Panc1 (cell line): ENCODE measurements around the gene RASA3. TPM values are rescaled to one million over a fixed set of nuclear protein-coding genes. Genes with fewer than 3 reads are reported as not detected.

Experiments
- ATAC-seq: fragments of 200-7000 bp; cut with Tn5 transposase; 2 replicates; pipeline ENCODE4 v1.9.1; 2020; ENCODE audit warnings: mild to moderate bottlenecking, moderate library complexity
- BruUV-seq: library from RNA; stranded (reverse); fragments of 400-500 nt; replicated peaks from 2 replicates; lab custom pipeline; 2021; lab: Mats Ljungman, UMichigan
- CTCF ChIA-PET: fragments of 300-600 bp; sonication (Branson Sonifier 250); formaldehyde crosslinking; loops from one replicate; lab custom pipeline; 2022; ENCODE audit warnings: antibody characterized with exemption; lab: Charles Lee
- POLR2A ChIA-PET: fragments of 300-600 bp; sonication (Branson Sonifier 250); formaldehyde crosslinking; loops from one replicate; lab custom pipeline; 2022; ENCODE audit warnings: antibody characterized with exemption; lab: Charles Lee
- DNase-seq: peaks from one replicate; pipeline ENCODE4 v3.0.0-alpha.2; 2010; ENCODE audit warnings: low read depth, low spot score
- H3K27ac ChIP-seq: 2 replicates; pipeline ENCODE4 v1.5.1; 2011; ENCODE audit warnings: mild to moderate bottlenecking, low read length, inconsistent platforms
- H3K27me3 ChIP-seq: fragments of 200-500 bp; sonication (Bioruptor generic); 2 replicates; pipeline ENCODE4 v1.6.0; 2014; ENCODE audit warnings: low read length, inconsistent platforms; ENCODE audit not compliant: control insufficient read depth, insufficient read depth
- H3K36me3 ChIP-seq: fragments of 200-500 bp; sonication (Bioruptor generic); 2 replicates; pipeline ENCODE4 v1.5.1; 2014; ENCODE audit warnings: inconsistent platforms, mild to moderate bottlenecking, low read length, moderate library complexity; ENCODE audit not compliant: control insufficient read depth, insufficient read depth
- H3K4me1 ChIP-seq: 2 replicates; pipeline ENCODE4 v1.5.1; 2011; ENCODE audit warnings: inconsistent platforms, mild to moderate bottlenecking, low read length, moderate library complexity; ENCODE audit not compliant: control insufficient read depth, insufficient read depth
- H3K4me3 ChIP-seq, 2 experiments: 2 replicates each; pipeline ENCODE4 v1.5.1; 2011 to 2012; ENCODE audit warnings: low read depth in 2 of 2, low read length in 2 of 2, mild to moderate bottlenecking in 2 of 2, inconsistent platforms in 1 of 2, moderate library complexity in 1 of 2
- H3K9me3 ChIP-seq: fragments of 200-500 bp; sonication (Bioruptor generic); 2 replicates; pipeline ENCODE4 v1.5.1; 2014; ENCODE audit warnings: low read depth, mild to moderate bottlenecking, inconsistent platforms, low read length, moderate library complexity; ENCODE audit not compliant: control insufficient read depth, insufficient read depth
- POLR2AphosphoS5 ChIP-seq: IDR thresholded peaks from 2 replicates; pipeline ENCODE4 v1.6.1; 2012; ENCODE audit warnings: mild to moderate bottlenecking, low read depth, low read length, moderate library complexity
- SIN3A ChIP-seq: IDR thresholded peaks from 2 replicates; pipeline ENCODE4 v1.6.1; 2012; ENCODE audit warnings: low read depth, mild to moderate bottlenecking, low read length, moderate library complexity, borderline replicate concordance; ENCODE audit not compliant: insufficient read depth
- TCF7L2 ChIP-seq: IDR thresholded peaks from 2 replicates; pipeline ENCODE4 v1.6.1; 2011; ENCODE audit warnings: mild to moderate bottlenecking, low read depth, low read length, inconsistent platforms
- in situ Hi-C: cut with HindIII; loops from 2 replicates; pipeline ENCODE4 v1.10.0; 2016; ENCODE audit warnings: low sequenced_read_pairs, low pct_unique_long_range_greater_than_20kb
- intact Hi-C: fragments of 100-400 bp; cut with micrococcal nuclease; formaldehyde crosslinking; loops from one replicate; pipeline ENCODE4 v1.10.0; 2022; ENCODE audit not compliant: unreplicated experiment
- total RNA-seq: library from RNA; stranded (reverse); gene quantifications from one replicate; pipeline ENCODE4 v1.2.1, GENCODE V29; 2021; ENCODE audit not compliant: unreplicated experiment
- TF ChIP-seq, protein P1 (sequence below), 2 experiments: IDR thresholded peaks; 2 replicates each; pipeline ENCODE4 v1.6.1; 2011 to 2012; ENCODE audit warnings: low read depth in 2 of 2, control low read depth in 1 of 2, low read length in 1 of 2, mild to moderate bottlenecking in 1 of 2, moderate library complexity in 1 of 2; ENCODE audit not compliant: insufficient read depth in 1 of 2
- TF ChIP-seq, protein P2 (sequence below): fragments of 450-650 bp; IDR thresholded peaks from 2 replicates; pipeline ENCODE4 v1.5.1; 2017; ENCODE audit warnings: mild to moderate bottlenecking

RASA3 gene
- total RNA-seq, 1 experiment from 2014 or later: 33.7 TPM

DNA sequence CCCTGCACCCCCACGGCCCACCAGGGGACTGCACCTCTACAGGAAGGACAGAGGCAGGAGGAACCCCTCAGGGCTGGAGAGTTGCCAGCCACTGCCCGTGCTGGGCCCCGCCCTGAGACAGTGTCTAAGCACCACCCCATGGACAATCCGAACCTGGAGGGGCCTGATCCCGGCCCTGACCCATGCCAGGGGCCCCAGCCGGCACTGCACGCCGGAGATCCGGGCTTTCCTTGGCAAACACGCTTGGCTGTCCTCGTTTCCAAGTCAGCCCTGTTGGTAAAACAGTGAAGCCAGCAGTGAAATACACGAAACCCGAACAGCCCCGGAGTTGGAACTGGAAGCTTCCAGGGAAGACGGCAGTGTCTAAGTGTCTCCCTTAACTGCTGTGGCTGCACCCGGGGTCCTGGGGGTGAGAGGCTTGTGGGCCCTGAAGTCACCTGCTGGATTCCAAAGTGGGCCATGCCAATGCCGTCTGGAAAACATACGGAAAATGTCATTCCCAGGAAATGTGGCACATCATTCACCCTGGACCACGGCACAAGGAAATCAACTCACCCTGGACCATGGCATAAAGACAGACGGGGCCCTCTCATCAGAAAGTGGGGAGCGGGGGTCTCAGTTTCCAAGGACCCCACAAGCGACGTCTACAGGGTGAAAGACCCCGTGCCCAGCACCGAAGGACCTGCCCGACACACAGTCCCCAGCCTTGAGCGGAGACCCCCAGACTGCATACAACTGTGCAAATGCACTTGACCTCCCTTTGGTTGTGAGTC is 30.9 kb downstream of the RASA3 start:
- Histone ChIP-seq H3K9me3 (no peaks in the 10 kb centered on the region), H3K4me3 (no peak overlapping the region), H3K27me3 (no peaks in the 10 kb centered on the region), H3K4me1 (peaks cover 55% of the 10 kb centered on the region), H3K27ac (peak overlapping the region; percentile 90), H3K36me3 (no peaks in the 10 kb centered on the region)
- BruUV-seq: no TSS peak
- ChIA-PET POLR2A (interaction anchor here (0.8 kb wide), 1 partner anchor 66 kb away, joined by 3 read pairs; no protein-coding TSS in a partner anchor), CTCF (no interaction called here)
- DNase-seq (no peak), ATAC-seq (peak; percentile 36)
- TF ChIP-seq TCF7L2: no peak
- TF ChIP-seq, protein P1, sequence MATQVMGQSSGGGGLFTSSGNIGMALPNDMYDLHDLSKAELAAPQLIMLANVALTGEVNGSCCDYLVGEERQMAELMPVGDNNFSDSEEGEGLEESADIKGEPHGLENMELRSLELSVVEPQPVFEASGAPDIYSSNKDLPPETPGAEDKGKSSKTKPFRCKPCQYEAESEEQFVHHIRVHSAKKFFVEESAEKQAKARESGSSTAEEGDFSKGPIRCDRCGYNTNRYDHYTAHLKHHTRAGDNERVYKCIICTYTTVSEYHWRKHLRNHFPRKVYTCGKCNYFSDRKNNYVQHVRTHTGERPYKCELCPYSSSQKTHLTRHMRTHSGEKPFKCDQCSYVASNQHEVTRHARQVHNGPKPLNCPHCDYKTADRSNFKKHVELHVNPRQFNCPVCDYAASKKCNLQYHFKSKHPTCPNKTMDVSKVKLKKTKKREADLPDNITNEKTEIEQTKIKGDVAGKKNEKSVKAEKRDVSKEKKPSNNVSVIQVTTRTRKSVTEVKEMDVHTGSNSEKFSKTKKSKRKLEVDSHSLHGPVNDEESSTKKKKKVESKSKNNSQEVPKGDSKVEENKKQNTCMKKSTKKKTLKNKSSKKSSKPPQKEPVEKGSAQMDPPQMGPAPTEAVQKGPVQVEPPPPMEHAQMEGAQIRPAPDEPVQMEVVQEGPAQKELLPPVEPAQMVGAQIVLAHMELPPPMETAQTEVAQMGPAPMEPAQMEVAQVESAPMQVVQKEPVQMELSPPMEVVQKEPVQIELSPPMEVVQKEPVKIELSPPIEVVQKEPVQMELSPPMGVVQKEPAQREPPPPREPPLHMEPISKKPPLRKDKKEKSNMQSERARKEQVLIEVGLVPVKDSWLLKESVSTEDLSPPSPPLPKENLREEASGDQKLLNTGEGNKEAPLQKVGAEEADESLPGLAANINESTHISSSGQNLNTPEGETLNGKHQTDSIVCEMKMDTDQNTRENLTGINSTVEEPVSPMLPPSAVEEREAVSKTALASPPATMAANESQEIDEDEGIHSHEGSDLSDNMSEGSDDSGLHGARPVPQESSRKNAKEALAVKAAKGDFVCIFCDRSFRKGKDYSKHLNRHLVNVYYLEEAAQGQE (IDR thresholded peaks at IDR 0.05; ENCODE audit: insufficient read depth in 1 of 2, low read depth in 2 of 2, low read length in 1 of 2): no peak
- in situ Hi-C loops (no loop called here), intact Hi-C loops (loop anchor here (5.0 kb wide), 1 partner anchor 34 kb away; no protein-coding TSS in a partner anchor)

DNA sequence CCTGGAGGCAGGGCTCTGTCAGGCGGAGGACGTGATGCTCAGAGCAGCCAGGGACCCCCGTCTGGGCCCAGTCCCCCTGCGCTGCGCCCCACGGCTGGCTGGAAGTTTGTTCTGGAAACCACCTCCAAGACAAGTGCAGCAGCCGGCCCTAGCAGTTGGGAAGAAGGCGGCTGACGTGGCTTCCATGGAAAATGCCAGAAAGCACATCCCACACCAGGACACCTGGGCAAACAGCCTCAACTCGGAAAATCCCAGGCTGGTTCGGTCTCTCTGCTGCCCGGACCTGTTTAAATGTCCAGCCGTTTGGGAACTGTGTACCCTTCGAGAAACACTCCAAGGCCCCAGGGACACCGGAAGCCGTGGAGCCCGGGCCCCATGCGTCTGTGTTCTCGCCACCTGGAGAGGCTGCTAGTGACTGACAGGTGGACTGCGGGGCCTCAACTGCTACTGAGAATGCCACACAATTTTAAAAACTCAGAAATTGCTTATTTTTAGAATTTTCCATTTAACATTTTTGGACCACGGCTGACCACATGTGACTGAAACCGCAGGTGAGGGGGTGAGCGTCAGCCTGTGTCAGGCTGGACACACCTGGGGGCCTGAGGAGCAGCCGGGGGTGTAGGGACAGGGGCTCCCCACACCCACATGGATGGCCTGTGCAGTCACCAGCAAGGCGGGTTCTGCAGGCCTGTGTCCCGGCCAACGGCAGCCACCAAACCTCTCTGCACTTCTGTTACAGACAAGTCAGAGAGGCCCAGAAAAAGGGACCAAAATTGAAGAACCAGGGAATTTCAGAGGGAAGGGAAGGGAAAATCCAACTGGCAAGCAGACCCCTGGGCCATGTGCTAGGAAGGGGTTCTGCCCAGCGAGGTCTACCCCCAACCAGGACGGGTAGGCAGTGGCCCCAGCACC is 31.7 kb downstream of the RASA3 start:
- no TSS peak for BruUV-seq
- ChIA-PET CTCF (interaction anchor here (1.0 kb wide), 1 partner anchor 35 kb away, joined by 3 read pairs; no protein-coding TSS in a partner anchor), POLR2A (interaction anchor here (0.8 kb wide), 1 partner anchor 65 kb away, joined by 3 read pairs; no protein-coding TSS in a partner anchor)
- intact Hi-C loops: loop anchor here (5.0 kb wide), 1 partner anchor 33 kb away; no protein-coding TSS in a partner anchor
- Histone ChIP-seq H3K36me3 (no peaks in the 10 kb centered on the region), H3K27ac (peak overlapping the region; percentile 90), H3K27me3 (no peaks in the 10 kb centered on the region), H3K9me3 (no peaks in the 10 kb centered on the region), H3K4me3 (peak overlapping the region in 1 of 2 experiments; percentile 16; a peak in 2 of 4 replicates), H3K4me1 (peaks cover 50% of the 10 kb centered on the region)
- ATAC-seq (peak; percentile 27), DNase-seq (no peak)
- in situ Hi-C loops: no loop called here
- TF ChIP-seq, protein P2, sequence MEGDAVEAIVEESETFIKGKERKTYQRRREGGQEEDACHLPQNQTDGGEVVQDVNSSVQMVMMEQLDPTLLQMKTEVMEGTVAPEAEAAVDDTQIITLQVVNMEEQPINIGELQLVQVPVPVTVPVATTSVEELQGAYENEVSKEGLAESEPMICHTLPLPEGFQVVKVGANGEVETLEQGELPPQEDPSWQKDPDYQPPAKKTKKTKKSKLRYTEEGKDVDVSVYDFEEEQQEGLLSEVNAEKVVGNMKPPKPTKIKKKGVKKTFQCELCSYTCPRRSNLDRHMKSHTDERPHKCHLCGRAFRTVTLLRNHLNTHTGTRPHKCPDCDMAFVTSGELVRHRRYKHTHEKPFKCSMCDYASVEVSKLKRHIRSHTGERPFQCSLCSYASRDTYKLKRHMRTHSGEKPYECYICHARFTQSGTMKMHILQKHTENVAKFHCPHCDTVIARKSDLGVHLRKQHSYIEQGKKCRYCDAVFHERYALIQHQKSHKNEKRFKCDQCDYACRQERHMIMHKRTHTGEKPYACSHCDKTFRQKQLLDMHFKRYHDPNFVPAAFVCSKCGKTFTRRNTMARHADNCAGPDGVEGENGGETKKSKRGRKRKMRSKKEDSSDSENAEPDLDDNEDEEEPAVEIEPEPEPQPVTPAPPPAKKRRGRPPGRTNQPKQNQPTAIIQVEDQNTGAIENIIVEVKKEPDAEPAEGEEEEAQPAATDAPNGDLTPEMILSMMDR: no peak
- TF ChIP-seq SIN3A (no peak), TCF7L2 (no peak), POLR2AphosphoS5 (no peak)
- TF ChIP-seq, protein P1 (IDR thresholded peaks at IDR 0.05; ENCODE audit: insufficient read depth in 1 of 2, low read depth in 2 of 2, low read length in 1 of 2): no peak
